Measurements from ENCODE around the gene CLCN7.

DNA sequence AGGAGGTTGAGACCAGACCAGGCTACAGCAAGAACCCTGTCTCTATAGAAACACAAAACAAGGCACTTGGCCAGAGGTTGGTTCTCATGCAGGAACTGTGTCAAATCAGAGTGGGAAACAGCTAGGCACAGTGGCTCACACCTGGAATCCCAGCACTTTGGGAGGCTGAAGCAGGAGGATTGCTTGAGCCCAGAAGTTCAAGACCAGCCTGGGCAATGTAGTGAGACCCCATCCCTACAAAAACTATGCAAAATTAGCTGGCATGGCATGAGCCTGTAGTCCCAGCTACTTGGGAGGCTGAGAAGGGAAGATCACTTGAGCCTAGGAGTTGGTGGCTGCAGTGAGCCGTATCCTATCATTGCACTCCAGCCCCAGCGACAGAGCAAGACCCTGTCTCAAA lies 62.0 kb downstream of the CLCN7 start:
- TF ChIP-seq, protein P1, sequence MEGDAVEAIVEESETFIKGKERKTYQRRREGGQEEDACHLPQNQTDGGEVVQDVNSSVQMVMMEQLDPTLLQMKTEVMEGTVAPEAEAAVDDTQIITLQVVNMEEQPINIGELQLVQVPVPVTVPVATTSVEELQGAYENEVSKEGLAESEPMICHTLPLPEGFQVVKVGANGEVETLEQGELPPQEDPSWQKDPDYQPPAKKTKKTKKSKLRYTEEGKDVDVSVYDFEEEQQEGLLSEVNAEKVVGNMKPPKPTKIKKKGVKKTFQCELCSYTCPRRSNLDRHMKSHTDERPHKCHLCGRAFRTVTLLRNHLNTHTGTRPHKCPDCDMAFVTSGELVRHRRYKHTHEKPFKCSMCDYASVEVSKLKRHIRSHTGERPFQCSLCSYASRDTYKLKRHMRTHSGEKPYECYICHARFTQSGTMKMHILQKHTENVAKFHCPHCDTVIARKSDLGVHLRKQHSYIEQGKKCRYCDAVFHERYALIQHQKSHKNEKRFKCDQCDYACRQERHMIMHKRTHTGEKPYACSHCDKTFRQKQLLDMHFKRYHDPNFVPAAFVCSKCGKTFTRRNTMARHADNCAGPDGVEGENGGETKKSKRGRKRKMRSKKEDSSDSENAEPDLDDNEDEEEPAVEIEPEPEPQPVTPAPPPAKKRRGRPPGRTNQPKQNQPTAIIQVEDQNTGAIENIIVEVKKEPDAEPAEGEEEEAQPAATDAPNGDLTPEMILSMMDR (IDR thresholded peaks at IDR 0.05; ENCODE audit: control extremely low read depth in 1 of 3, insufficient read depth in 1 of 3, low read depth in 1 of 3, low read length in 3 of 3) = no peak
- no peak for TF ChIP-seq SAP30 (IDR thresholded peaks at IDR 0.05; ENCODE audit: insufficient read depth, insufficient replicate concordance, low read length)
- TF ChIP-seq SIX5 (IDR thresholded peaks at IDR 0.05; ENCODE audit: low read depth, low read length) = no peak
